Fibroblast of pulmonary artery (primary cell): ENCODE data around the gene OSBPL6.
A peak's percentile ranks its signal among the peaks of the same experiment; 100 is the strongest.
"Not testable (repeated sequence)": the region's sequence is repeated elsewhere in the genome, so short reads cannot be mapped to it uniquely, and the experiment has no call there.

Experiments
- DNase-seq: peaks from one replicate; pipeline ENCODE4 v3.0.0-alpha.2; 2010; ENCODE audit warnings: low read depth
- H3K4me3 ChIP-seq: replicated peaks from 2 replicates; pipeline ENCODE4 v1.5.1; 2011; ENCODE audit warnings: low read depth, mild to moderate bottlenecking, control low read depth, low read length, moderate library complexity
- CTCF ChIP-seq: IDR thresholded peaks from 2 replicates; pipeline ENCODE4 v1.5.1; 2011; ENCODE audit warnings: mild to moderate bottlenecking, control low read depth, low read length, inconsistent platforms; ENCODE audit errors: missing control alignments

OSBPL6 gene

DNA sequence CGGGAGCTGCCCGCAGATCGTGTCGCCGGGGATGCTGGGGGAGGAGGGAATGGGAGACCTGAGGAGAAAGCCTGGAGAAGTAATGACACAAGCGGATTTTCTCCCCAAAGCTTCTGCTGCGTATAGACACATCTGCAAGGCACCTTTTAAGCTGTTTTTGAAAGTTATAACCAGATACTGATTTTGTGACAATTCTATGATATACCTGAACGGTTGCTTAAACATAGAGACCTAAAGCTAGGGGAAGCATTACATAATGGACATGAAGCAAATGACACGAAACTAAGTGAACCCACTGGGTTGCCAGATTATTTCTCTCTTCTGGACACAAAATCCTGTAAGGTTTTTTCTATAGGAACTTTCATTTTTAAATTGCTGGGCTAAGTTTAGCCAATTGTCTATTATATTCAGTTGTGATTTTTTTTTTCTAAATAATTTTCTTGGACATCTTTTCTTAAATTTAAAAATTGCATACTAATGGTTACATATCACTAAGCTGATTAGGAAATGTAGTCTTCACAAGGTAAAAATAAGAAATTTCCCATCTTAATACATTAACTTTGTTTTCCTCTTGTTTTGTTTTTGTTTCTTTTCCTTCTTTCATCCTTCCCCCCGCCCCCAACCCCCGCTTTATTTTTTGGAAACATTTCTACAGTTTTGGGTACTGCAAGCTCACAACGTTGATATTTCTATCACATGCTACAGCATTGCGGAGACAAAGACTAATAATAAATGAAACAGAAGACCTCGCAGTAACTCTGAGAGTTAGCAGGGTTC lies 1.3 kb downstream of the OSBPL6 start:
- no peak for DNase-seq
- H3K4me3 ChIP-seq: peak overlapping the region; percentile 80
- TF ChIP-seq CTCF: no peak

GRCh38 chr2:178197791-178198190 lies 3.5 kb downstream of the OSBPL6 start:
- DNase-seq: no peak
- no peak overlapping the region for H3K4me3 ChIP-seq
- TF ChIP-seq CTCF: no peak

GRCh38 chr2:178198441-178198840 lies 4.1 kb downstream of the OSBPL6 start:
- not testable (repeated sequence) for H3K4me3 ChIP-seq, DNase-seq

DNA sequence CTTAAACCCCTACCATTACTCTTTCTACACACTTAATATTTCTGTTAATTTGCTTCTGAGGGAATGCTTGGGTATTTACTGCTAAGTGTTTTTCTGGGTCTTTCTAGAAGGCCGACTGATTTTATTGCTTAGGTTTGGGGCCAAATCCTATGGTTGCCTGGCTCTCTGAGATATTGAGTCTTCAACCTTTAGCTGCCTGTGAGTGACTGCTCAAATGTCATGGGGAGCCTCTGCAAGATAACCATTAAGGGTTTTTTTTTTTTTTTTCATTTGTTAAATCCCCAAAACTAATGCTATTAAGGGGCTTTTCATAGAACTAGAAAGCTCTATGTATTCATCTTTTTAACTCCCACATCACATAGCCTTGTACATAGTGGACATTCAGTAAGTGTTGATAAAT lies 5.0 kb downstream of the OSBPL6 start:
- TF ChIP-seq CTCF: no peak
- H3K4me3 ChIP-seq: no peak overlapping the region
- DNase-seq: no peak

DNA sequence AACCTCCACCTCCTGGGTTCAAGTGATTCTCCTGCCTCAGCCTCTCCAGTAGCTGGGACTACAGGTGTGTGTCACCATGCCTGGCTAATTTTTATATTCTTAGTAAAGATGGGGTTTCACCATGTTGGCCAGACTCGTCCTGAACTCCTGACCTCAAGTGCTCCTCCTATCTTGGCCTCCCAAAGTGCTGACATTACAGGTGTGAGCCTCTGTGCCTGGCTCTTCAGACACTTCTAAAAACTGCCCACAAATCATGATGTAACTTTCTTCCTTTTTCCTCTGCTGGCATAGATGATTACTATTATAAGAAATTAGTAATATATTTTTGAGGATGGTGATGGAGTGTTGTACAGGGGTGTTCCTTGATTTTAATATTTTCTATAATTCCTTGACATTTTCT lies 6.0 kb downstream of the OSBPL6 start:
- H3K4me3 ChIP-seq: no peak overlapping the region
- DNase-seq: no peak
- no peak for TF ChIP-seq CTCF

- no peak overlapping the region for H3K4me3 ChIP-seq
- no peak for TF ChIP-seq CTCF
- DNase-seq: no peak
Measured at GRCh38 chr2:178202927-178203326, 8.6 kb downstream of the OSBPL6 start.

DNA sequence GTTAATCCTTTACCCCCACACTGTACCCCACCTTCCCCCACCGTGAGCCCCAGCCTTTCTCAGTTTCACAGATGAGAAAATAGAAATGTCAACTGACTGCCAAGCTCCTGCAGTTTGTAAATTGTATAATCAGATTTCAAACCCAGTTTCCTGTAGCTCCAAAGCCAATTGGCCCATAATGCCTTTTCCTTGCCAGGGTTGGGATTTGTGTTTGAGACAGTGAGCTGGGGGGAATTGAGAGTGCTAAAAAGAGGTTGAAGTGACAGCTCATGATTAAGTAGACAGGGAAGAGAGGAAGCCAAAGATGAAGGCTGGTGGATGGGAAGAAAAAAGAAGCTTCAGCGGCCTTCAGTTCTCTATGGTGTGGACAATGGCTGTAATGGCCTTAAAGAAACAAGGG lies 10.7 kb downstream of the OSBPL6 start:
- TF ChIP-seq CTCF: no peak
- DNase-seq: no peak

More for the DNA sequence above, 10.7 kb downstream of the OSBPL6 start:
- no peak overlapping the region for H3K4me3 ChIP-seq
